H1 (cell line): ENCODE data around the gene JPH3. TPM values are rescaled to one million over a fixed set of nuclear protein-coding genes. Genes with fewer than 3 reads are reported as not detected.

ENCODE experiments used
- CTCF ChIA-PET: fragments of 300-600 bp; sonication (Branson Sonifier 250); formaldehyde crosslinking; loops from one replicate; lab custom pipeline; 2021; ENCODE audit not compliant: partially characterized antibody; lab: Charles Lee
- POLR2A ChIA-PET: fragments of 300-600 bp; sonication (Branson Sonifier 250); formaldehyde crosslinking; loops from one replicate; lab custom pipeline; 2021; ENCODE audit warnings: inconsistent platforms; ENCODE audit not compliant: partially characterized antibody; lab: Charles Lee
- DNase-seq, 2 experiments: peaks; one replicate each; pipeline versions ENCODE4 v3.0.0 to v3.0.0-alpha.2; 2010 to 2022; ENCODE audit warnings: low spot score in 2 of 2, low read depth in 1 of 2, mixed read lengths in 1 of 2
- FAIRE-seq: peaks from 2 replicates; lab custom pipeline; 2011; peaks lifted over from hg19 to GRCh38; lab: Jason Lieb, UNC
- H2AFZ ChIP-seq: 2 replicates; pipeline ENCODE4 v1.8.1; 2012; ENCODE audit warnings: low read length, inconsistent platforms
- H2AK5ac ChIP-seq: 2 replicates; pipeline ENCODE4 v1.6.1; 2013; ENCODE audit warnings: low read depth, low read length
- H2BK120ac ChIP-seq: replicated peaks from 2 replicates; pipeline ENCODE3; 2013; ENCODE audit warnings: low read depth, low read length, inconsistent platforms
- H2BK12ac ChIP-seq: 2 replicates; pipeline ENCODE4 v1.6.1; 2013; ENCODE audit warnings: low read depth, low read length
- H2BK15ac ChIP-seq: 2 replicates; pipeline ENCODE4 v1.6.1; 2013; ENCODE audit warnings: low read length
- H2BK20ac ChIP-seq: 2 replicates; pipeline ENCODE4 v1.6.1; 2013; ENCODE audit warnings: low read length
- H2BK5ac ChIP-seq: 2 replicates; pipeline ENCODE4 v1.6.1; 2013; ENCODE audit warnings: low read depth, low read length
- H3K14ac ChIP-seq: 2 replicates; pipeline ENCODE4 v1.6.1; 2013; ENCODE audit warnings: inconsistent platforms; ENCODE audit not compliant: insufficient read length
- H3K18ac ChIP-seq: 2 replicates; pipeline ENCODE4 v1.6.1; 2013; ENCODE audit warnings: low read length; ENCODE audit errors: extremely low read depth
- H3K23ac ChIP-seq: 2 replicates; pipeline ENCODE4 v1.6.1; 2013; ENCODE audit warnings: inconsistent platforms; ENCODE audit not compliant: insufficient read length
- H3K23me2 ChIP-seq: 2 replicates; pipeline ENCODE4 v1.6.1; 2013; ENCODE audit warnings: low read depth, low read length
- H3K27ac ChIP-seq: 2 replicates; pipeline ENCODE4 v1.6.1; 2011; ENCODE audit warnings: low read depth, low read length, inconsistent platforms
- H3K27me3 ChIP-seq, 4 experiments: replicated peaks in 1 of 4; 1 replicate in 1 of 4; 2 replicates in 3 of 4; pipeline versions ENCODE4 v1.6.1 to v1.8.1; 2011 to 2013; ENCODE audit warnings: low read length in 3 of 4, mild to moderate bottlenecking in 3 of 4, inconsistent platforms in 2 of 4, mixed read lengths in 2 of 4, moderate library complexity in 1 of 4; ENCODE audit not compliant: control insufficient read depth in 3 of 4, insufficient read depth in 3 of 4; ENCODE audit errors: extremely low read depth in 1 of 4
- H3K36me3 ChIP-seq, 4 experiments: 2 replicates each; pipeline versions ENCODE4 v1.6.1 to v1.8.1; 2011 to 2013; ENCODE audit warnings: mild to moderate bottlenecking in 4 of 4, low read length in 3 of 4, moderate library complexity in 2 of 4, control low read depth in 1 of 4, inconsistent platforms in 1 of 4; ENCODE audit not compliant: insufficient read depth in 4 of 4, control insufficient read depth in 2 of 4
- H3K4ac ChIP-seq: replicated peaks from 2 replicates; pipeline ENCODE3; 2013; ENCODE audit warnings: low read length, low read depth, mixed read lengths, inconsistent platforms; ENCODE audit not compliant: insufficient read length
- H3K4me1 ChIP-seq, 4 experiments: replicated peaks in 1 of 4; 1 replicate in 1 of 4; 2 replicates in 3 of 4; pipeline versions ENCODE4 v1.6.1 to v1.8.1; 2011 to 2013; ENCODE audit warnings: low read length in 3 of 4, inconsistent platforms in 2 of 4, mixed read lengths in 1 of 4; ENCODE audit not compliant: insufficient read depth in 4 of 4, control insufficient read depth in 3 of 4
- H3K4me2 ChIP-seq, 2 experiments: 2 replicates each; pipeline versions ENCODE4 v1.6.1 to v1.8.1; 2011 to 2013; ENCODE audit warnings: low read depth in 2 of 2, low read length in 2 of 2, control low read depth in 1 of 2, inconsistent platforms in 1 of 2, mild to moderate bottlenecking in 1 of 2; ENCODE audit not compliant: insufficient read depth in 1 of 2
- H3K4me3 ChIP-seq, 4 experiments: fragments of 200-600, 300-600 bp in 1 of 4; sonication (generic), shearing (Covaris generic), sonication (Bioruptor Twin) in 1 of 4; 2 replicates each; pipeline versions ENCODE4 v1.5.1 to v1.8.1; 2011 to 2016; ENCODE audit warnings: low read length in 4 of 4, low read depth in 3 of 4, control low read depth in 2 of 4, inconsistent platforms in 2 of 4, mild to moderate bottlenecking in 2 of 4, mixed read lengths in 1 of 4, moderate library complexity in 1 of 4; ENCODE audit not compliant: insufficient read depth in 2 of 4; ENCODE audit errors: extremely low read depth in 1 of 4
- H3K56ac ChIP-seq: replicated peaks from 2 replicates; pipeline ENCODE3; 2013; ENCODE audit warnings: low read depth, mild to moderate bottlenecking, mixed read lengths, low read length, inconsistent platforms; ENCODE audit not compliant: insufficient read length
- H3K79me1 ChIP-seq: 2 replicates; pipeline ENCODE4 v1.6.1; 2013; ENCODE audit warnings: low read depth, low read length, control low read depth
- H3K79me2 ChIP-seq, 2 experiments: 2 replicates each; pipeline versions ENCODE4 v1.6.1 to v1.8.1; 2012 to 2013; ENCODE audit warnings: low read length in 2 of 2, mild to moderate bottlenecking in 2 of 2, inconsistent platforms in 1 of 2; ENCODE audit not compliant: insufficient read depth in 2 of 2, control insufficient read depth in 1 of 2
- H3K9ac ChIP-seq, 4 experiments: replicated peaks in 1 of 4; 1 replicate in 1 of 4; 2 replicates in 3 of 4; pipeline versions ENCODE4 v1.6.1 to v1.8.1; 2011 to 2013; ENCODE audit warnings: low read depth in 3 of 4, low read length in 3 of 4, control low read depth in 2 of 4, mild to moderate bottlenecking in 2 of 4, moderate library complexity in 2 of 4, inconsistent platforms in 1 of 4; ENCODE audit errors: extremely low read depth in 1 of 4
- H3K9me3 ChIP-seq, 2 experiments: 2 replicates each; pipeline versions ENCODE4 v1.6.1 to v1.8.1; 2012 to 2013; ENCODE audit warnings: mild to moderate bottlenecking in 2 of 2, moderate library complexity in 2 of 2, control low read depth in 1 of 2, inconsistent platforms in 1 of 2, low read depth in 1 of 2, low read length in 1 of 2, mixed read lengths in 1 of 2; ENCODE audit not compliant: insufficient read depth in 2 of 2
- H4K20me1 ChIP-seq, 2 experiments: replicated peaks in 1 of 2; 2 replicates each; pipeline versions ENCODE3 to v1.8.1; 2011 to 2013; ENCODE audit warnings: inconsistent platforms in 2 of 2, low read length in 2 of 2, mild to moderate bottlenecking in 1 of 2; ENCODE audit not compliant: insufficient read depth in 2 of 2, control insufficient read depth in 1 of 2
- H4K5ac ChIP-seq: 2 replicates; pipeline ENCODE4 v1.6.1; 2013; ENCODE audit warnings: low read length, low read depth, mixed read lengths, inconsistent platforms; ENCODE audit not compliant: insufficient read length
- H4K8ac ChIP-seq: 2 replicates; pipeline ENCODE4 v1.8.0; 2013; ENCODE audit warnings: mild to moderate bottlenecking, moderate library complexity, low read length, inconsistent platforms; ENCODE audit not compliant: insufficient read depth; ENCODE audit errors: extremely low read depth
- H4K91ac ChIP-seq: replicated peaks from 2 replicates; pipeline ENCODE3; 2013; ENCODE audit warnings: low read length, mixed read lengths, inconsistent platforms; ENCODE audit not compliant: insufficient read length
- BACH1 ChIP-seq: IDR thresholded peaks from 2 replicates; pipeline ENCODE4 v1.6.1; 2012; ENCODE audit warnings: low read length, improper control_type of control experiment
- BCL11A ChIP-seq, 2 experiments: IDR thresholded peaks; one replicate each; pipeline ENCODE4 v1.6.1; 2011; ENCODE audit warnings: low read depth in 2 of 2, low read length in 2 of 2, mild to moderate bottlenecking in 2 of 2
- CHD1 ChIP-seq: IDR thresholded peaks from 2 replicates; pipeline ENCODE4 v1.6.1; 2012; ENCODE audit warnings: low read depth, low read length, improper control_type of control experiment
- CREB1 ChIP-seq: IDR thresholded peaks from 2 replicates; pipeline ENCODE4 v1.6.1; 2012; ENCODE audit warnings: inconsistent platforms
- EZH2 ChIP-seq: fragments of 200-600 bp; sonication (generic); IDR thresholded peaks from 2 replicates; pipeline ENCODE4 v1.7.1; 2012; ENCODE audit warnings: low read depth, mild to moderate bottlenecking, moderate library complexity, low read length, inconsistent platforms; ENCODE audit not compliant: severe bottlenecking
- GABPA ChIP-seq: IDR thresholded peaks from 2 replicates; pipeline ENCODE4 v1.6.1; 2011; ENCODE audit warnings: mild to moderate bottlenecking, low read length, moderate library complexity, borderline replicate concordance; ENCODE audit not compliant: insufficient read depth
- HDAC6 ChIP-seq: IDR thresholded peaks from one replicate; pipeline ENCODE4 v1.7.1; 2012; ENCODE audit warnings: low read depth, mild to moderate bottlenecking, inconsistent platforms, low read length, moderate library complexity
- RBBP5 ChIP-seq: IDR thresholded peaks from 2 replicates; pipeline ENCODE4 v1.7.1; 2012; ENCODE audit warnings: low read depth, mild to moderate bottlenecking, inconsistent platforms, low read length, moderate library complexity, borderline replicate concordance
- RXRA ChIP-seq: IDR thresholded peaks from 2 replicates; pipeline ENCODE4 v1.6.1; 2011; ENCODE audit warnings: low read depth, mild to moderate bottlenecking, low read length, moderate library complexity; ENCODE audit not compliant: insufficient read depth
- SP1 ChIP-seq: IDR thresholded peaks from 2 replicates; pipeline ENCODE4 v1.6.1; 2011; ENCODE audit warnings: low read depth, low read length
- SRF ChIP-seq: IDR thresholded peaks from 2 replicates; pipeline ENCODE4 v1.6.1; 2011; ENCODE audit warnings: mild to moderate bottlenecking, low read depth, low read length, moderate library complexity
- TAF1 ChIP-seq: IDR thresholded peaks from 2 replicates; pipeline ENCODE4 v1.6.1; 2011; ENCODE audit warnings: mild to moderate bottlenecking, low read depth, low read length
- TAF7 ChIP-seq: optimal IDR thresholded peaks from 2 replicates; pipeline ENCODE3; 2011; ENCODE audit warnings: low read depth, mild to moderate bottlenecking, inconsistent platforms, low read length, moderate library complexity, borderline replicate concordance
- TBP ChIP-seq: IDR thresholded peaks from 2 replicates; pipeline ENCODE4 v1.6.1; 2011; ENCODE audit warnings: low read depth, low read length, improper control_type of control experiment
- WGBS, 2 experiments: shearing (Covaris generic) in 1 of 2; methylation state at CpG; one replicate each; pipeline versions ENCODE4 v1.1.6 to v1.1.7; 2013 to 2015; ENCODE audit warnings: low lambda C conversion rate in 2 of 2, mixed read lengths in 2 of 2, inconsistent platforms in 1 of 2, low coverage in 1 of 2, missing lambda C conversion rate in 1 of 2; ENCODE audit not compliant: insufficient replicate concordance in 2 of 2, insufficient coverage in 1 of 2, insufficient read length in 1 of 2; ENCODE audit errors: extremely low coverage in 1 of 2, missing lambda C conversion rate in 1 of 2; 5-methylcytosine and 5-hydroxymethylcytosine counted together
- polyA plus RNA-seq, 7 experiments: library from polyadenylated mRNA; depleted of rRNA in 3 of 7; stranded (reverse) in 5 of 7; unstranded in 2 of 7; fragments of >200 nt in 5 of 7; fragments of 200-250 nt in 2 of 7; gene quantifications; 1 replicate in 5 of 7; 2 replicates in 1 of 7; 4 replicates in 1 of 7; pipeline versions ENCODE4 v1.2.1 to v1.2.3, GENCODE V29; 2011 to 2013; ENCODE audit warnings: missing spikeins in 2 of 7, mixed read lengths in 2 of 7
- total RNA-seq: library from RNA; stranded (reverse); fragmentation: NEBNext Ultra II Directional; extraction: Animal tissue kit (Norgen Biotek cat#: 25700); gene quantifications from 2 replicates; pipeline ENCODE4 v1.2.1, GENCODE V29; 2021
- TF ChIP-seq, protein P1 (sequence below): IDR thresholded peaks from 2 replicates; pipeline ENCODE4 v1.6.1; 2011; ENCODE audit warnings: low read depth, mild to moderate bottlenecking, low read length; ENCODE audit not compliant: insufficient read depth

Gene JPH3
- total and polyA plus RNA-seq, 2 of the 8 experiments (the other 6 are each of a cell fraction or from before 2014, with no cell fraction given), result 10.3 to 28.3 TPM

DNA sequence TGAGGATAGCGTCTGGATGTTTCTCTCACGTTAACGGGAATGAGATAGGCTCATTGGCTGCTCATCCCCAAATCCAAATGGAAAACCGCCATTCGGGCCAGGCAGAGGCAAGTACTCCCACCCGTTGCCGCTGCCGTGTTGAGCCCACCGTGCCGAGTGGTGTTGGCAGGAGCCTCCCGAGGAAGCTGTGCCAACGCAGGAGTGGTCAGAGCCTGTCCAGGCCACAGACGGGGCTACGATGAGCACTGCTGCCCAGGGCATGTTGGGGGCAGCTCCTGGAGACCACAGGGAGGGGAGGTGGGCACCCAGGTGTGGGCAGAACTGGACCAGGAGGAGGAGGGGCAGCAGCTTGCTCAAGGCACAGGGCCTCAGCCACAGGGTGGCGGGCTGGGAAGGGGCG, 91.5 kb downstream of the JPH3 start:
- H3K56ac ChIP-seq, result no peak overlapping the region
- ChIA-PET POLR2A (no interaction called here), CTCF (interaction anchor here (1.1 to 6.6 kb wide), 7 partner anchors 8 to 123 kb away, joined by 3 to 47 read pairs (median 5); no protein-coding TSS in a partner anchor)
- no peaks in the 10 kb centered on the region for H3K23me2 ChIP-seq
- no peaks in the 10 kb centered on the region for H3K27me3 ChIP-seq
- H3K4me1 ChIP-seq, result no peaks in the 10 kb centered on the region; a peak in 1 of 7 replicates
- H2BK15ac ChIP-seq, result no peak overlapping the region
- H3K23ac ChIP-seq, result no peak overlapping the region
- peaks cover 7 to 14% of the 10 kb centered on the region in 2 experiments for H4K20me1 ChIP-seq
- H3K36me3 ChIP-seq, result peaks cover 4 to 39% (median 13%) of the 10 kb centered on the region in 4 experiments; a peak in 6 of 8 replicates
- H4K5ac ChIP-seq, result no peak overlapping the region
- no peak overlapping the region for H2AFZ ChIP-seq
- FAIRE-seq (no peak), DNase-seq (no peak)
- no peak overlapping the region for H2BK120ac ChIP-seq
- no peak overlapping the region for H3K4ac ChIP-seq
- H2BK5ac ChIP-seq, result no peak overlapping the region
- H3K4me2 ChIP-seq, result no peak overlapping the region
- no peaks in the 10 kb centered on the region for H3K9me3 ChIP-seq
- no peaks in the 10 kb centered on the region for H3K79me2 ChIP-seq
- no peak overlapping the region for H3K14ac ChIP-seq
- 88% methylated on average over 16 of the region's 16 CpGs; no CpG with 5 or more reads in 1 of the 2 experiments for WGBS, 2 experiments
- no peak overlapping the region for H3K4me3 ChIP-seq
- H4K8ac ChIP-seq, result peak overlapping the region; percentile 2; the same call in 1 of the 2 replicates
- H2AK5ac ChIP-seq, result no peak overlapping the region
- H3K18ac ChIP-seq, result no peak overlapping the region
- no peak overlapping the region for H3K9ac ChIP-seq
- H3K79me1 ChIP-seq, result no peaks in the 10 kb centered on the region
- H4K91ac ChIP-seq, result no peak overlapping the region
- no peak overlapping the region for H2BK12ac ChIP-seq
- no peak overlapping the region for H2BK20ac ChIP-seq
- H3K27ac ChIP-seq, result no peak overlapping the region
- TF ChIP-seq TBP (no peak), CHD1 (no peak), BACH1 (no peak), TAF1 (no peak), EZH2 (no peak), RBBP5 (no peak), RXRA (no peak), SRF (no peak), CREB1 (no peak), SP1 (no peak), GABPA (no peak), HDAC6 (no peak), BCL11A (IDR thresholded peaks at IDR 0.05; ENCODE audit: low read depth in 2 of 2, low read length in 2 of 2) (no peak), TAF7 (no peak)
- TF ChIP-seq, protein P1, sequence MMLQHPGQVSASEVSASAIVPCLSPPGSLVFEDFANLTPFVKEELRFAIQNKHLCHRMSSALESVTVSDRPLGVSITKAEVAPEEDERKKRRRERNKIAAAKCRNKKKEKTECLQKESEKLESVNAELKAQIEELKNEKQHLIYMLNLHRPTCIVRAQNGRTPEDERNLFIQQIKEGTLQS, result no peak
